GM19372 (cell line): ENCODE results near the gene SFT2D3.

Experiments used
- ATAC-seq: cut with Tn5 transposase; IDR thresholded peaks from one replicate; pipeline ENCODE4 v1.9.1; 2021; ENCODE audit warnings: mild to moderate bottlenecking, low read depth, moderate library complexity; ENCODE audit not compliant: unreplicated experiment

The SFT2D3 gene

GRCh38 chr2:127735537-127736399, 34.5 kb downstream of the SFT2D3 start:
- ATAC-seq: no peak

- ATAC-seq: no peak
Measured at GRCh38 chr2:127737892-127738291, 36.6 kb downstream of the SFT2D3 start.

- no peak for ATAC-seq
Measured at GRCh38 chr2:127739800-127740199, 38.5 kb downstream of the SFT2D3 start.

- ATAC-seq: no peak
Measured at GRCh38 chr2:127740665-127741288, 39.5 kb downstream of the SFT2D3 start.

GRCh38 chr2:127743477-127744026, 42.3 kb downstream of the SFT2D3 start:
- no peak for ATAC-seq

GRCh38 chr2:127747621-127748020, 46.3 kb downstream of the SFT2D3 start:
- no peak for ATAC-seq

GRCh38 chr2:127749537-127749936, 48.2 kb downstream of the SFT2D3 start:
- peak; percentile 97 for ATAC-seq

- ATAC-seq: no peak
Measured at GRCh38 chr2:127753374-127753773, 52.1 kb downstream of the SFT2D3 start.

- no peak for ATAC-seq
Measured at GRCh38 chr2:127754186-127754585, 52.9 kb downstream of the SFT2D3 start.
